HG02642 (cell line): ENCODE data around the gene DONSON.

Experiments used
- ATAC-seq: cut with Tn5 transposase; IDR thresholded peaks from one replicate; pipeline ENCODE4 v1.9.1; 2021; ENCODE audit warnings: mild to moderate bottlenecking; ENCODE audit not compliant: unreplicated experiment, poor library complexity

The DONSON gene

DNA sequence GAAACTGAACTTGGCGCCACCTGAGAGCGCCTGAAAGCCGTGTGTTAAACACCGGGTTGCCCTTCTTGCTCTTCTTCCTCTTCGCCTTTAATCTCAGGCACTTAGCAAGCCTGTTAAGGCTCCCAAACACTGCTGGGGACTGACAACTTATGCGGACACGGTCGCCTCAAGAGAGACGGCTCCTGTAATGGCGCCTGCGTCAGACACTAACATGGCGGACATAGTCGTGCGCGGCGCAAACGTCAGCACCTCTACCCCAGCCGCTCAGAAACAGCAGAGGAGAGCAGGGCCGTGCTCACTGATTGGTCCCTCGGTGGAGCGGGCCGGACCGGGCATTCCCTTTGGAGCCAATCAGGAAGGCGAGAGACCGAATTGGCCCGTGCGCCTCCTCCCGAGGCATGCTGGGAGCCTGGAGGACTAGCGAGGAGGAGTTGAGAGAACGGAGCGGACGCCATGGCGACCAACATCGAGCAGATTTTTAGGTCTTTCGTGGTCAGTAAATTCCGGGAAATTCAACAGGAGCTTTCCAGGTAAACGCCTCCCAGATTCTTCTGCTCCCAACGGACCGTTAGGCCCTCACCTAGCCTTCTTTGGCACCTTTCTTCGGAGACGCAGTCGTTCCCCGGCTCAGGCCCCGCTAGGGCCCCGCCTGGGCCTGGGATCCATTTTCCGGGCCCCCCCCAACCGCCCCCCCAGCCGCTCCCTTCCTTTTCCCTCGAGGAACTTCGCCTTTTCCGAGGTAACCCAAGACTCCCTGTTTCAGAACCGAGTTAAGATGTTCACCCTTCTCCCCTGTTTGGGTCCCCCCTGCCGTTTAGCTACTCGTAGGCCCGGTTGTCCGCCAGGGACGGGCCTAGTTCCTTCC is 45.6 kb downstream of the DONSON start, which contains the start of gene SON:
Gene SON (plus strand): TSS at position 399 of the 865 bp plus-strand sequence. CDS start 55 bp downstream, at position 454.
- ATAC-seq, result peak; percentile 94

DNA sequence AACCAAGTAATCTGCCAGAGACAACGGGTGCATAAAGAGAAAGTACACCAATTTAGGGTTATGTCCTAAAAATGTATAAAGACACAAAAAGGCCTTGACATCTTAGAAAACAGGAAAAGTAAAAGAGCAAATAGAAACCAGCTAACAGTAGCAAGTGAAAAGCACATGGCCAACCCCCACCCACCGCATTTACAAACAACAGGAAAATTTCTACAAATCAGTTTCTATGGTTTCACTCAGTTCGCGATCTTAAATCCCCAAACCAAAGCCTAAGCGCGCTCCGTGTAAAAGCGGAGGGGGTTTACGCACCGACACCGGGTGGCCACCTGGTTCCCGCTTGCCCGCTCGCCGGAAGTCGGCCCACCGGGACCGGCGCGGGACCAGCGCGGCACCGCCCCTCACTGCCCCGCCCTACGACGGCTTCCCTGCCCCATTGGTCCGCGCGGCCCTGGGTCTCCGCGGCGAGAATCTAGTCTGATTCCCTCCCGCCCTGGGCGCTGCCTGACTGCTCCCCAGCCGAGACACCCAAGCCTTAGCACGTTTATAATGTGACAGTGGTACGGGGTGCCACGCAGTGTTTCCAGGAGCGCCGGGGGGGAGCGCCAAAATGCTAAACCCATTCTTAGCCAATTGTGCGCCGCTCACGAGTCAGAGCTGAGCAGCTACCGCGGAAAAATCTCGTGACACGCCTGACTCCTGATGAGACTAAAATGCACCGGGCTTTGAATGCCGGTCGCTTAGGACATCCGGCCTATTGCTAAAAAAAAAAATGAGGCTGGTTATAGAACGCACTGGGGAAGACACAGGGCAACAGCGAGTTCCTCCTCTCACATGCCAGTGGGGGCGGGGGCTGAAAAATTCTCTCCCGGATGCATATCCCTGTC is 46.5 kb downstream of the DONSON start, which contains the start of gene GART:
Gene GART (minus strand): TSS at position 362 of the 884 bp plus-strand sequence. CDS start 2,802 bp downstream, outside the sequence.
- ATAC-seq, result peak; percentile 65

DNA sequence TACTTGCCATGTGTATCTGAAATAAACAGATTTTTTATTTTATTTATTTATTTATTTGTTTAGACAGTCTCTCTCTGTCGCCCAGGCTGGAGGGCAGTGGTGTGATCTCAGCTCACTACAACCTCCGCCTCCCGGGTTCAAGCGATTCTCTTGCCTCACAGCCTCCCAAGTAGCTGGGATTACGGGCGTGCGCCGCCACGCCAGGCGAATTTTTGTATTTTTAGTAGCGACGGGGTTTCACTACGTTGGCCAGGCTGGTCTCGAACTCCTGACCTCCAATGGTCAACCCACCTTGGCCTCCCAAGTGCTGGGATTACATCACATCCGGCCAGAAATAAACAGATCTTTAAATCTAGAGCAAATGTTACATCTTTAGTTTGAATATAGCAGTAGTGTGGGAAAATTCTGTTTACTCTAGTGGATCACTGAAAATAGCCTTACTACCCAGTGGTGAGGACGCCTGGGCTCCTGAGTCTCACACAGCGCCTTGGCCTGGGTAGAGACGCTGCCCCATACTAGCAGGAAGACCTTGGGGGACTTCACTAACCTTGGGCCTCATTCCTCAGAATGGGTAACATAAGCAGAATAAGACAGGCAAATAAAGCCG is 47.3 kb downstream of the DONSON start:
- no peak for ATAC-seq

DNA sequence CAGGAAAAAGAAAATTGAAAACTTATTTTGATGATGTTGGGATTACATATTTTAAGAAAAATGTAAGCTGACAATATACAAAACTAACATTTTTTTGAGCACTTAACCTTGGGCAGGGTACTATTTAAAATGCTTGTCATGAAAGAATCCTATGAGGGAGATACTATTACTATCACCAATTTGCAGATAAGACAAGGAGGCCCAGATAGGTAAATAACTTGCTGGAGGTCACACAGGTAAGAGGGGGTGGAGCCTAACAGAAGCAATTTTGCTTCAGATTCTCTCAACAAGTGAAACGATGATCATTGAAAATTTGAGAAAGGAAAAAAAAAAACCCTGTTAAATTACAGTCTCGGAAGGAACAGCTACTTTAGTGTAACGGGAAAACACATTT is 47.8 kb downstream of the DONSON start:
- no peak for ATAC-seq

DNA sequence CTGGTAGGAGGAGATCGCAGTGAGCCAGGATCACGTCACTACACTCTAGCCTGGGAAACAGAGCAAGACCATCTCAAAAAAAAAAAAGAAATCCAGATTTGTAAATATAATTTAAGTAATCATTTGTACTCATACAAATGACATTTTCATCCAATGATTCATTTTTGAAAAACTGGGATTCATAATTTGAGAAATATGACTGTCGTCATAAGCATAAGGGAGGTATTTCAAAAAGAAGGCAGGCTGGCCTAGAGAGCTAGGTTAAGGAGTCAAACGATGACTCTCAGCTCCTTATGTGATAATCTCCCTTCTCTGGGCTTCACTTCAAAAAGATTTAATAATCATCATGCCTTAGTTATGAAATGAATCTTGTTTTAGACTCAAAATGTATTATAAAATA is 48.9 kb downstream of the DONSON start:
- no peak for ATAC-seq

DNA sequence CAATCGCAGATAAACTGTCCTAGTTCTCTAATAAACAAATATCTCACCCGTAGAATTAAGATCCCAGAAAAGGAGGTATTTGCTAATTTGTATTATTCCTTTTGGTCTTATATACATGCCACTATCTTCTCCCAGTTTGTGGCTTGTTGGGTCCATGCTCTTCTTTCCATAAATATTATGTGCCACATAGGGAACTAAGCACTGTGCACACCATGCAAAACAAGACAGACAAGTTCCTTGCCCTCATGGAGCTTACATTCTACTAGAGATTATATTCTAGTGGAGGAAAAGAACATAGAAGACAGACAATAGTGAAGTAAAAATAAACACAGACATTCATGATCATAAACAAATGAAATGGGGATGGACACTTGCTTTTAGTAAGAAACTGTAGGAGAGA is 51.3 kb downstream of the DONSON start:
- no peak for ATAC-seq

DNA sequence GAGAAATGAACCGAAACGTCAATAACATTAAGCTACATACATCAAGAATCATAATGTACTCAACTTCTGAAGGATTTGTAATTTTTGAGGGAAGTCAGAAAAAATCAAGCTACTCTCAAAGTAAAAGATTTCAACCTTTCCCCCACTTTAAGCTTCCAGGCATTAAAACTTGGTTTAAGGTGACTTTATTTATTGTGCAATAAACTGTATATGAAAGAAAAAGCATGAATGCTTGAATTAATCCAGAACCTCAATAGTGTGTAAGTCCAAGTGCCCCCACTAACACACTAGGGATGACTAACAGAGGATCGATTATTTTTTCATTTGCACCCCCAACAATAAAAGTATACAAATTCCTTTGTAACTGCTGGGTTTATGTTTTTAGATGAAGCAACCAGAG is 57.5 kb downstream of the DONSON start:
- ATAC-seq, result no peak
